Inferior parietal cortex (tissue), 1 donor: ENCODE results near the gene LTB.
A peak's percentile ranks its signal among the peaks of the same experiment; 100 is the strongest.
"Not testable (repeated sequence)": the region's sequence is repeated elsewhere in the genome, so short reads cannot be mapped to it uniquely, and the experiment has no call there.

Source experiments
- DNase-seq: peaks from one replicate; pipeline ENCODE4 v3.0.0-alpha.2; 2016; ENCODE audit errors: extremely low spot score

LTB gene

DNA sequence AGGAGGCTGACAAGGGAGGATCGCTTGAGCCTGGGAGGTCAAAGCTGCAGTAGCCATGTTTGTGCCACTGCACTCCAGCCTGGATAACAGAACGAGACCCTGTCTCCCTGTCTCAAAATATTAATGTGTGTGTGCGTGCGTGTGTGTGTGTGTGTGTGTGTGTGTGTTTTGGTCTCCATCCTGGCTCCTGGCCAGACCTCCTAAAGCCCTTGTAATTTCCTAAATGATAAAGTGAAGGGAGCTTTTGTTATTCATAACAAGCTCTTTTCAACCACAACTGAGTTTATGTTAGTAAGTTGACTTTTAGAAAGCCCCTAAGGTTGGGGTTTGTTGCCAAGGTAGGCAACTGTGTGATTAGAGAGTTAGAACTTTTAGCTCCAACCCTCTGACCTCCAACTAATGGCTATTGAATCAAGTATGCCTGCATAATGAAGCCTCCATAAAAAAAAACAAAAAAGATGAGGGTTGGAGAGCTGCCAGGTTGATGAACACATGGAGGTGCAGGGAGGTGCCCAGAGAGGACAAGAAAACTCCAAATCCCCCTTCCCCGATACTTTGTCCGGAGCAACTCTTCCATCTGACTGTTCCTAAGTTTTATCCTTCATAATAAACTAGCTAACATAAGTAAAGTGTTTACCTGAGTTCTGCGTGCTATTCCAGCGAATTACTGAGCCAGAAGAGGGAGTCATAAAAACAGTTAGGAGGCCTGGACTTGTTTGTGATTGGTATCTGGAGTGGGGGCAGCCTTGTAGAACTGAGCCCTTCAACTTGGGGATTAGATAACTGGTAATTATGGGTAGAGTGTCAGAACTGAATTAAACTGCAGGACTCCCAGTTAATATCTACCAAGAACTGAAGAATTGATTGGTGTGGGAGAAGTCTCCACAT lies 27.5 kb upstream of the LTB start:
- DNase-seq, result no peak

DNA sequence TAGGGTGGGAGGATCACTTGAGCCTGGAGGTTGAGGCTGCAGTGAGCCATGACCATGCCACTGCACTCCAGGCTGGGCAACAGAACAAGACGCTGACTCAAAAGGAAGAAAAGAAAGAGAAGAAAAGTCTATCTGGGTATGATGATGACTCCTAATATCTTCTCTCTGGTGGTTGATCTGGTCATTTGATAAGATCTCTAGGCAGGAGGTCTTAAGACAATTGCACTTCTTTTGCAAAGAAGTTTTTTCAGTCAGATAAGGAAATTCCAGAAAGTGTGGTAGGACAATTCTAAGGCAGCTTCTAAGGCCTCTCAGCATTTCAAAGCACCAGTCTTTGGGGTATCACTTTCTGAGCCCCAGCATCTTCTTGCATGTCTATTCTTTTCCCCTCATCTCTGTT lies 25.1 kb upstream of the LTB start:
- no peak for DNase-seq

DNA sequence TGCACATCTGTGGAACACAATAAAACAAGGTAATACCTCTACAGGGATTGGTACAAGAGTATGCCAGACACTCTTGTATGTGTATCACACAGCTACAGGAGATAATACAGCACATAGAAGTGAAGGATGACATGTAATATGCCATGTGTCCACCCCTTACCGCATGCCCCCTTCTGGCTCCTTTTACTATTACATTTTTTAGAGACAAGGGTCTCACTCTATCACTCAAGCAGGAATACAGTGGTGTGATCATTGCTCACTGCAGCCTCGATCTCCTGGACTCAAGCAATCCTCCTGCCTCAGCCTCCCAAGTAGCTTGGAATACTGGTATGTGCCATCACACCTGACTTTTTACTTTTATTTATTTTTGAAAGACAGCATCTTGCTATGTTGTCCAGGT lies 14.8 kb upstream of the LTB start:
- no peak for DNase-seq

DNA sequence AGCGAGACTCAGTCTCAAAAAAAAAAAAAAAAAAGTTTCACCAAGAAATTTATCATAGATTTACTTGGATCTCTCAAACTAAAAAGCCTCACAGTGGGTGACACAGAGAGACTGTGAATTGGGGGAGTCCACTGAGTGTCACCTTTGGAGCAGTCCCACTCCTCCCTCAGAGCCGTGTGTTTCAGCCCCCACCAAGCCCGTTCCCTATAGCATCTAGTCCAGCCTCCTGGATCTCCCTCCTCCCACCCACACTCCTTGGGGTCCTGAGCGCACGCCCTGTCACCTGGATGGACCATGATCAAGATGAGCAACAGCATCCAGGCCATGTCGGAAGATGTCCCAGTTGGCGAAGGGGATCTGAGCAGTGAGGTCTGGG lies 10.2 kb upstream of the LTB start:
- no peak for DNase-seq

DNA sequence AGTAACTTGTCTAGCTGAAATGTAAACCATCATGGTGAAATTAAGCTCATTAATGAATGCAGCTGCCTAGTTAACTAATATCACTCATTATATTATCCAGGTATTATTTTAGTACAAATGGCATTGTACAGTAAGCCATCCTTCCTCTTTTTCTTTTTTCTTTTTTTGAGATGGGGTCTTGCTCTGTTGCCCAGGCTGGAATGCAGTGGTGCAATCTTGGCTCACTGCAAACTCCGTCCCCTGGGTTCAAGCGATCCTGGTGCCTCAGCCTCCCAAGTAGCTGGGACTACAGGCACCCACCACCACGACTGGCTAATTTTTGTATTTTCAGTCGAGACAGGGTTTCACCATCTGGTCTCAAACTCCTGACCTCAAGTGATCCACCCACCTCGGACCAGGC lies 8.5 kb upstream of the LTB start:
- DNase-seq, result not testable (repeated sequence)

DNA sequence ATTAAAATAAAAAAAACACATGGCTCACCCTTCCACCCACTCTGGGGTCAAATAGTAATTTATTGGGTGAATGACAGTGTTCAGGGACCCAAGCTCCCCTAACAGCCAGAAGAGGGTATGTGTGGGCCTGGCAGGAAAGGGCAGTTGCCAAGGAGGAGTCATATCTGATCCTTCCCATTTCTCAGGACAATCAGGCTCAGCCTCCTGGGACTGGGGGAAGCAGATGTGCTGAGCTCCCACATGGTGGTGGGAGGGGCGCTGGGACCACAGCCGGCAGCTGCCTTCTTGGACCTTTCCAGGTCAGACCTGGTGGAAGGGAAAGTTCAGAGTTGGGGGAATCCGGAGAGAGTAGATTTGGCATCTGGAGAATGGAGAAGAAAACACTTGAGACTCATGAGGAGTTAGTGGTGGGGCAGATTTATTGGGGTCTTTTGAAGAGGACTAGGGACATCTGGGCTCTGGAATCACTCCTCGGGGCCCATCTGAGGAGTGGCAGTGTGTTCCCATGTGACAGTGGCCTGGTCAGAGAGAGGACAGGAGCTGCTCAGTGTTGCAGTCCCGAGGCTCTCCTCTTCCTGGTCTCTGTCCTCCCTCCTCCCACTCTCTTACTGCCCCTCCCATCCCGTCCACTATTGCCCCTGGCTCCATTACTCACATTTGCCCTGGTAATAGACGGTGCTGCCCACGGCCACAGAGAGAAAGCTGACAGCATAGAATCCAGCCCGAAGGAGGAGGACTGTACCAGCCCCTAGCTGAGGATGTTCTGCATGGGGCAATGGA lies 6.8 kb upstream of the LTB start:
- DNase-seq, result no peak

DNA sequence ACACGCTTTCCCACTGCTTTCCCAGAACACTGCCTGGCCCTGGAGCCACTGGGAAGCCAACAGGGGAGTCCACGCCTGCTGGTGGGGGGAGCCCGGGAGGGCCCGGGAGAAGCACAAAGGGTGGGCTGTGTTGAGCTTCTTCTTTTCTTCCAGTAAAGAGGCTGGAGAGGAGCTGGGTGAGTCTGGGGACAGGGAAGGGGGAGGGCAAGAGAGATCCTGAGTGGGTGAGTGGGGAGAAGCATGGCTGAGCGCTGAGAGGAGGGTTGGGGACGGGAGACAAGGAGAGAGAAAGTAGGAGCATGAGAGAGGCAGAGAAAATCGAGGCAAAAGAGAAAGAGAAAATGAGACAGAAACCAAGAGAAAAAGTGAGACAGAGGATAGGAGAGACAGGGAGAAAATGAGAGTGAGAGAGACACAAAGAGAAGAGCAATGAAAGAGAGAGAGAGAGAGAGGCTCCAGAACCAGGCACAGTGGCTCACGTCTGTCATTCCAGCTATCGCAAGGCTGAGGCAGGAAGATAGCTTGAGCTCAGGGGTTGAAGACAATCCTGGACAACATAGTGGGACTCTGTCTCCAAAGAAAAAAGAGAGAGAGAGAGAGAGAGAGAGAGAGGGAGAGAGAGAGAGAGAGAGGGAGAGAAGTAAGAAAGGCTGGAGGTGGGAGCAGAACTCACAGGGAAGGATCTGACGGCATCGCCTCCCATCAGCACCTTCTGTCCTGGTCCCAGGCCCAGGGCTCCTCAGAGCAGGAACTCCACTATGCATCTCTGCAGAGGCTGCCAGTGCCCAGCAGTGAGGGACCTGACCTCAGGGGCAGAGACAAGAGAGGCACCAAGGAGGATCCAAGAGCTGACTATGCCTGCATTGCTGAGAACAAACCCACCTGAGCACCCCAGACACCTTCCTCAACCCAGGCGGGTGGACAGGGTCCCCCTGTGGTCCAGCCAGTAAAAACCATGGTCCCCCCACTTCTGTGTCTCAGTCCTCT lies 5.9 kb upstream of the LTB start:
- no peak for DNase-seq

DNA sequence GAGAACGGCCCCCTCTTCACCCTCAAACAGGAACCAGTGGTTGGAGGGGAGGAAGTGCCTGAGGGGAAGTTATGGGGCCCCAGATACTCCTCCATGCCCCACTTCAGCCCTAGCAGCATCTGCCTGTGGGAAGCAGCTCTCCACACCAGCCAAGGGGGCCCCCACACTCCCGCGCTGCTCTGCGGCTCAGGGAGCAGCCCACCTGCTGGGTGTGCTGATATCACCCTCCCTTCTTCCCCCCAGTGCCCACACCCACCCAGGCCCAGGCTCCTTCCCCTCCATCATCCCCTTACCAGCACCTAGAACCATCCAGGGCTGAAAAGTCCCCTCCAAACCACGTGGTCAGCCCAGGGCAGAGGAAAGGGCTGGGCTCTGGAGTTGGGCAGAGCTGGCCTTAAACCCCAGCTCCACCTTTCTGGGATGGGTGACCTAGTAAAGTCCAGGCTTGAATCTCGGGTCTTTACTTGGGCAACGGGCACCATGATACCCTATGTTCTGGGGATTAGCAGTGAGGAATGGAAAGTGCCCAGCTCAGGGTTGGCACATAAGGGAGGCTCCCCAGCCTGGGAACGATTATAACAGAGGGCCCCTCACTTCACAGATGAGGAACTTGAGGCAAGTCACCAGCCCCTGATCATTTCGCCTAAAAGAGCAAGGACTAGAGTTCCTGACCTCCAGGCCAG lies 4.5 kb upstream of the LTB start:
- no peak for DNase-seq

DNA sequence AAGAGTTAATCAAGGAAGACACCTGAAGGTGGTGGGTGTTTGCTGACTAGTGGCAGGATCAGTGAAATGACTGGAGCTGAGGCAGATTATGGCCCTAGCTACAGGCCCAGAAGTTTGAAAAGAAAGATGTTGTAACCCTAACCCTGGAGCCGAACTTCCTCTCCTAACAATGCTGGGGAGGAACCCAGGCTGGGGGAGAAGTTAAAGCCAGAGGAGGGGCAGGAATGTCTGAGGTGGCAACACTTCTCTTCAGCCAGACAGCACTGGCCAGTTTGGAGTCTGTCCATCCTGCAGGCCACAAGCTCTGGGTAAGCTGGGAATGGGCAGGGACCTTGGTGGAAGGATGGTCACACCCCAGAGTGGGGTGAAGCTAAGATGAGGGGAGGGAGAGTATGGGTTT lies 3.8 kb upstream of the LTB start, which contains the start of gene LST1:
Gene LST1 (plus strand): TSS at position 270 of the 400 bp plus-strand sequence. CDS start 1,023 bp downstream, outside the sequence.
- no peak for DNase-seq

DNA sequence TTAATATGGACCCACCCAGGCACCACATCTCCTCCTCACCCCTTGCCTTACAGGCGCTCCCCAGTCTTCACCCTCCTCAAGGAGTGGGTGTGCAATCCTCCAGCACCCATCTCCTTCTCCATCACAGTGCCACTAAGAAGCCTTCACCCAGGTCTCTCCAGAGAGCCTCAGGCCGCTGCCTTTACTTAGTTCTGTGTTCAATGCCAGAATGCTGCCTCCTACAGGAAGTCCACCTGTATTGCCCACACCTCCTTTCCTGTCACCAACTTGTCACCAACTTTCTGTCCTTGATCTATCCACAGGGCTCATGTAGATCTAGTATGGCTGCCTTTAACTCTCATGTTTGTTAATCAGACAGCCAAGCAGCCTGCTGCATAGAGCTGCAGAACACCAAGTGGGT lies 3.3 kb upstream of the LTB start:
- DNase-seq, result no peak

DNA sequence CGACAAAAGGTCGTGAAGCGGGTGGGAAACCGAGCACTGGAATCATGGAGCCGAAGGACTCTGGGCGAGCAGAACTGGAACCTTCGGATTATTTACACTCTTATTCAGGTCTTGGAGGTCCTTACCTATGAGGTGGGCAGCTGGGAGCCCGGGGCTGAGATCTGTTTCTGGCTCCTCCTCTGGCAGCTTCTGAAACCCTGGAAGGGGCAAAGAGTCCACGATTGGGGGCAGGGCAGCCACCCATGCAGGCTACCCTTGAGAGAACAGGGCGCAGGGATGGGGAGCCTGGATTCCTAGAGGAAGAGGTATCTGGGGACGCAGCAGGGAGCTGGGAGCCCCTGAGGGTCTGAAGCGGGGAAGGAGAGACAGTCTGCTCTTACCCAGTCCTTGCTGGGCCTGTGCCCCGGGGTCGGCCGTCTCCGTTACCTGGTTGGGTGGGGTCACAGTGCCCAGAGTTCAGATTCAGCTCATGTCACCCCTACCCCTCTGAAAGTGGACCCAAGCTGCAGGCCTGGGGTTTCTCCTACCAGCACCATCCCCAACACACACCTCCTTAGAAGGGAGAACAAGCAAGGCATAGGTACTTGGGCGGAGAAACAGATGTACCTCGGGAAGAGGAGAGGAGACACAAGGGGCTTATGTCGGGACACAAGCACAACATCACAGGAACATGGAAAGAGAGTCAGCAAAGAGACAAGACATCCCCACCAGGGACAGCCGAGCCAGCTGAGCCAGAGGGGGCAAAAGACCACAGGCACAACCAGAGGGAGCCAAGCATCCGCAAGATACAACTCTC lies 592 bp downstream of the LTB start:
- DNase-seq, result no peak

DNA sequence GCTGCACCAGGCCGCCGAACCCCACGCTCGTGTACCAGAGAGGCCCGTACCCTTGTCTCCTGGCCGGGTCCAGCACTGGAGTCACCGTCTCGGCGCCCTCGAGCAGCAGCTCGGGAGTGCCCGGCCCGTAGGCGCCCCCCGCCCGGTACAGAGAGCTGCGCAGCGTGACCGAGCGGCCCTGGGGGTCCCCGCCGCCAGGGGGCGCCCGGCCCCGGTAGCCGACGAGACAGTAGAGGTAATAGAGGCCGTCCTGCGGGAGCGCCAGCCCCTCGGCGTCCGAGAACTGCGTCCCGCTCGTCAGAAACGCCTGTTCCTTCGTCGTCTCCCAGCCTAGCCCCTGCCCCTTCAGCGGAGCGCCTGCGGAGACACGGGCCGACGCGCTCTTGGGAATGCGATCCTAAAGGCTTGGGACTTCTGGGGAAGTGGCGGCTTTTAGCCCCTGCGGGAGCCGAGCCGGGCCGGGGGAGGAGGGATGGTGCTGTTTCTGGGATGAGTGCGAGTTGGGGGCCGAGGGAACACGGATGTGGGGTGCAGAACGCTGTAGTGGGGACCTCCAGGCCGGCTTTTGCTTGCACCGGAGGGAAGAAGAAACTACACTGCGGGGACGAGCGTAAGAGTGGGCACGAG lies 1.3 kb downstream of the LTB start:
- peak; percentile 79 for DNase-seq

DNA sequence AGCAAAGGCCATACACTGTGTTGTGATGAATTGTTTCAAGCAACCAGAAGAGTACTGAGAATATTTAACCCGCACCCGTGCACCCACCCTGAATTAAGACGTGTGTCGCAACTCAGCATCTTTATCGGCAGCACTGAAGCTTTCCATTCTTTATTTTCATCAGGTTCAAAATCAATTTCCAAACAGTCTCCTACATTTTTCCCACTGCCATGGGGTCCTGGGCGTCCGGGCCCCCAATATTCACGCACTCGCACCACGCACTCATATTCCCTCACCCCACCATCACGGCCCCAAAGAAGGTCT lies 1.8 kb downstream of the LTB start:
- no peak for DNase-seq

DNA sequence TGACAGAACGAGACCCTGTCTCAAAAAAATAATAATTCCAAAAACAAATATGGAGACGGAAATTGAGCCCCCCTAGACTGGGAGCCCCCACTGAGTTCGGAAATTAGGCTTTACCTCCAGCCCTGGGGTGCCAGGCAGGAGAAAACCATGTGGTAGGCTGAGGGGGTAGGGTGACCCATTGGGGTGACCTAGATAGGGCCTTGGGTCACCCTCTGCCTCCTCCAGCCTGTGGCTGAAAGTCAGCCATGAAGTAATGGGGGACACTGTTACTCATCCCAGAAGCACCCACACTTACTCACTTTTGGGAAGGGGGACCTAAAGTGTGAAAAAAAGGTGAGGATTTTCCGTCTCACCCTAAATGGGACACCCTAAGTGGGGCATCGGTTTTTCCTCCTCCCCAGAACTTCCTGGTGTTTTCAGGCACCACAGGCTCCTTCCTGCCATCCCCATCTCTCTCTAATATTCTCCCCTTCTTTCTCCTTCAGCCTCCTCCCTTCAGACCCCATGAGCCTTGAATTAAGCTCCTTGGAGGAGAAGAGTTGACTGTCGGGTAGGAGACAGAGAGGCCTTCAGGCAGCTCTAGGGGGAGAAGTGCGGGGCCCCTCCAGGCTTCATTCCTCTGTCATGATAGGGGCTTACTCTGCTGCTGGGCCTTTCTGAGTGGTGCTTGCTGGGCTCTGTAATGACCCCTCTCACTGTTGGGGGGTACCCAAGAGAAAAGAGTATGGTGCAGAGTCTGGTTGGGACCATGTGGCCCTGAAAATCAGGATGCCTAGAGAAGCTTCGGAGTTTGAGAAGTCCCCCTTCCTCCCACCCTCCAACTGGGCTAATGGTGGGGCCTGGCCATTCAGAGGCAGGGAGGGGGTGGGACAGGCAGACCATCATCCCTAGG lies 2.4 kb downstream of the LTB start:
- no peak for DNase-seq

DNA sequence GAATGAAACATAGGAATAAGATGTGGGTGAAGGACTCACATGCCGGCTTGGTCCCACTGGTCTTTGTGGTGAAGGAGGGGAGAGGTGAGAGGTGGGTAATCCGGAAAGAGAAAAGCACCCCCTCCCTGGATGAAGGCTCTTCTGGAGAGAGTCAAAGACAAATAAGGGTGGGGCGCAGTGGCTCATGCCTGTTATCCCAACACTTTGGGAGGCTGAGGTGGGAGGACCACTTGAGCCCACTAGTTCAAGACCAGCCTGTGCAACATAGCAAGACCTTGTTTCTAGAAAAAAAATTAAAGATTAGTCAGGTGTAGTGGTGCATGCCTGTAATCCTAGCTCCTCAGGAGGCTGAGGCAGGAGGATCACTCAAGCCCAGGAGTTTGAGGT lies 3.1 kb downstream of the LTB start:
- DNase-seq, result no peak

DNA sequence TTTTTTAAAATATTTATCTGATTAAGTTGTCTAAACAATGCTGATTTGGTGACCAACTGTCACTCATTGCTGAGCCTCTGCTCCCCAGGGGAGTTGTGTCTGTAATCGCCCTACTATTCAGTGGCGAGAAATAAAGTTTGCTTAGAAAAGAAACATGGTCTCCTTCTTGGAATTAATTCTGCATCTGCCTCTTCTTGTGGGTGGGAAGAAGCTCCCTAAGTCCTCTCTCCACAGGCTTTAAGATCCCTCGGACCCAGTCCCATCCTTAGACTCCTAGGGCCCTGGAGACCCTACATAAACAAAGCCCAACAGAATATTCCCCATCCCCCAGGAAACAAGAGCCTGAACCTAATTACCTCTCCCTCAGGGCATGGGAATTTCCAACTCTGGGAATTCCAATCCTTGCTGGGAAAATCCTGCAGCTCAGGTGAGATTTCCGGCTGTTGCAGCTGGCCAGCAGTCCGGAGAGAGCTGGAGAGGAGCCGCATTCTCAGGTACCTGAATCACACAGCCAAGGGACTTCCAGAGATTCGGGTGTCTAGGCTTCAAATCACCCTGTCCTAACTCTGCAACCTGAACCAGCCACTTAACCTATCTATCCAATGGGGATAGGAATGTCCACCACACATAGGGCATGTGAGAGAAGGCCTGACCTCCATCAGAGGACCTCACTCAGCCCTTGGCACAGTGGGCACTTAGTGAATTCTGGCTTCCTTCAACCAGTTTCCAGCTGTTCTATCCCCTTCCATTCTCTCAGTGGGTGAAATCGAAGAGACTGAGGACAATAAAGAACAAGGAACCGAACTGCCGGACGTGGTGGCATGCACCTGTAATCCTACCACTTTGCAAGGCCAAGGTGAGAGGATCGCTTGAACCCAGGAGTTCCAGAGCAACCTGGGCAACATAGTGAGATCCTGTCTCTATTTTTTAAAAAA lies 3.8 kb downstream of the LTB start:
- no peak for DNase-seq

DNA sequence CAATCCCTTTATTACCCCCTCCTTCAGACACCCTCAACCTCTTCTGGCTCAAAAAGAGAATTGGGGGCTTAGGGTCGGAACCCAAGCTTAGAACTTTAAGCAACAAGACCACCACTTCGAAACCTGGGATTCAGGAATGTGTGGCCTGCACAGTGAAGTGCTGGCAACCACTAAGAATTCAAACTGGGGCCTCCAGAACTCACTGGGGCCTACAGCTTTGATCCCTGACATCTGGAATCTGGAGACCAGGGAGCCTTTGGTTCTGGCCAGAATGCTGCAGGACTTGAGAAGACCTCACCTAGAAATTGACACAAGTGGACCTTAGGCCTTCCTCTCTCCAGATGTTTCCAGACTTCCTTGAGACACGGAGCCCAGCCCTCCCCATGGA lies 4.7 kb downstream of the LTB start:
- DNase-seq, result no peak
